ENCODE data around the gene MZB1.
"Not testable (repeated sequence)": the region's sequence is repeated elsewhere in the genome, so short reads cannot be mapped to it uniquely, and the experiment has no call there.

MZB1 gene

DNA sequence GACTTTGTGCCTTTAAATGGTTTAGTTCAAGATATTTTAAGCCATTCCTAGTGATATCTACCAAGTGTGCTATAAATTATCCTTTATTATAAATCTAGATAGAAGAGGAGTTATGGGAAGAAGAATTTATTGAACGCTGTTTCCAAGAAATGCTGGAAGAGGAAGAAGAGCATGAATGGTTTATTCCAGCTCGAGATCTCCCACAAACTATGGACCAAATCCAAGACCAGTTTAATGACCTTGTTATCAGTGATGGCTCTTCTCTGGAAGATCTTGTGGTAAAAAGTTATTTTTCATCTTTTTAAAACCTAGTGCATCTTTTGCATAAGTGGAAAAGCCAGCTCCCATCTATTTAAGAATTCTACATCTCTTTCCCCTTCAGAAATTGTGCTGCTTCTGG, 25.2 kb downstream of the MZB1 start:
- FAIRE-seq: no peak
- TF ChIP-seq TAF1 (IDR thresholded peaks at IDR 0.05; ENCODE audit: borderline replicate concordance, low read depth, low read length) (no peak), POLR2A (IDR thresholded peaks at IDR 0.05; ENCODE audit: low read depth, low read length) (no peak), POLR2AphosphoS5 (IDR thresholded peaks at IDR 0.05; ENCODE audit: low read depth, low read length) (no peak)
- DNase-seq (ENCODE audit: insufficient read length): no peak

DNA sequence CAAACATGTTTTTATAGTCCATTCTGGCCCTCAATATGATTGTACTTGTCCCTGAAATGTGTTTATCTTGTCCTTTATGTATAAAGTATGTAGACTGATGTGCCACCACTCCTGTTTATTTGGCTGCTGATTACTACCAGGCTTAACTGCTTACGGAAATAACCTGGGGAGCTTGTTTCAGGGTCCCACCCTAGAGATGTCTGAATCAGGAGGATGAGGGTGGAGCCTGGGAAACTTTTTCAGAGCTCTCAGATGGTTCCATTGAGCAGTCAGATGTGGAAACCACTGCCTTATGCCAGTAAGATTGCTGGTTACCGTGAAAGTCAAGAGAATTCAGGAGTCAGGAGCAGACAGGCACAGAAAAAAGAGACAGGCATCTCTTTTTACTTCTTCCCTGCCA, 25.8 kb downstream of the MZB1 start:
- FAIRE-seq: peak; percentile 27
- no peak for DNase-seq (ENCODE audit: insufficient read length)
- TF ChIP-seq POLR2A (IDR thresholded peaks at IDR 0.05; ENCODE audit: low read depth, low read length): no peak
- TF ChIP-seq TAF1 (IDR thresholded peaks at IDR 0.05; ENCODE audit: borderline replicate concordance, low read depth, low read length): no peak
- no peak for TF ChIP-seq POLR2AphosphoS5 (IDR thresholded peaks at IDR 0.05; ENCODE audit: low read depth, low read length)

DNA sequence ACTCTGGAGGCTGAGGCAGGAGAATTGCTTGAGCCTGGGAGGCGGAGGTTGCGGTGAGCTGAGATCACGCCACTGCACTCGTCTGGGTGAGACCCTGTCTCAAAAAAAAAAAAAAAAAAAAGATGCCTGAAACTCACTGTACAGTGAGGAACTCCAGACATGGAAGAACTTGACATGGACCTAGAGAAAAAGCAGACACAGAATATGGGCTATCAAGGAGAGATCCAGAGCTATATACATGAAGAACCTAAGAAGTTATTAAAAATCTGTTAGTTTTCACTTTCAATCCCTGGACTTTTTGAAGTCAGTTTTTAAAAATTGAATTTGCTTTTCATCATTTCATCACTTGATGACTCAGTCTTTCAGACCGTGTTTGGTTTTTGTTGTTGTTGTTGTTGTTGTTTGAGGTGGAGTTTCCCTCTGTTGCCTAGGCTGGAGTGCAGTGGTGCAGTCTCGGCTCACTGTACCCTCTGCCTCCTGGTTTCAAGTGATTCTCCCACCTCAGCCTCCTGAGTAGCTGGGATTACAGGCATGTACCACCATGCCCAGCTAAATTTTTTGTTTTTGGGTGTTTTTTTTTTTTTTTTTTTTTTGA, 27.8 kb downstream of the MZB1 start:
- no peak for FAIRE-seq

DNA sequence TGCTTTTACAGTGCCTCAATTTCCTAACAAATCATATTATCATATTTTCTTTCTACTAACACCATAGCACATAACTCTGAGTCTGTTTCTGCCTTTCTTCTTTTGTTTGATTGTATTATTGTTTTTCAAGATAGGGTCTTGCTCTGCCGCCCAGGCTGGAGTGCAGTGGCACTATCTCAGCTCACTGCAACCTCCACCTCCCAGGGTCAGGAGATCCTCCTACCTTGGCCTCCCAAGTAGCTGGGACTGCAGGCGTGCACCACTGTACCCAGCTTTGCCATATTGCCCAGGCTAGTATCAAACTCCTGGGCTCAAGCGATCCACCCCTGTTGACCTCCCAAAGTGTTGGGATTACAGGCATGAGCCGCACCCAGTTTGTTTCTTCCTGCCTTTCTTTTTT, 29.3 kb downstream of the MZB1 start:
- FAIRE-seq (no peak), DNase-seq (ENCODE audit: insufficient read length) (no peak)
- TF ChIP-seq TAF1 (IDR thresholded peaks at IDR 0.05; ENCODE audit: borderline replicate concordance, low read depth, low read length) (no peak), POLR2A (IDR thresholded peaks at IDR 0.05; ENCODE audit: low read depth, low read length) (no peak), POLR2AphosphoS5 (IDR thresholded peaks at IDR 0.05; ENCODE audit: low read depth, low read length) (no peak)

More for the DNA sequence above, 27.8 kb downstream of the MZB1 start:
- TF ChIP-seq POLR2AphosphoS5 (IDR thresholded peaks at IDR 0.05; ENCODE audit: low read depth, low read length): no peak
- no peak for TF ChIP-seq TAF1 (IDR thresholded peaks at IDR 0.05; ENCODE audit: borderline replicate concordance, low read depth, low read length)
- no peak for TF ChIP-seq POLR2A (IDR thresholded peaks at IDR 0.05; ENCODE audit: low read depth, low read length)
- DNase-seq (ENCODE audit: insufficient read length): no peak

DNA sequence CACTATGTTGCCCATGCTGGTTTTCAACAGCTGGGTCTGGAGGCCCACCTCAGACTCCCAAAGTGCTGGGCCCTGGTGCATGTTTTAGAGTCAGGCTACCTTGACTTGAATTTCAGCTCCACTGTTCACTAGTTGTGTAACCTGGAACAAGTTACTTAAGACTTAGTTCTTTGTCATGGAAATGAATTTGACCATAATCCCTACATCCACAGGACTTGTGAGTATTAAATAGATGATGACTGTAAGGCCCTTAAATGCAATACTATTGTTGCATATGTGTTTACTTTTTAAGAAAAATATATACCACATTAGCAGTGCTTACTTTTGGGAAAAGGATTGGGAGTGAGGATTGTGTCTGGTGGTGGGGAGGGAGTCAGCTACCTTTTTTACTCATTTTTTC, 31.6 kb downstream of the MZB1 start:
- FAIRE-seq (no peak), DNase-seq (ENCODE audit: insufficient read length) (no peak)
- no peak for TF ChIP-seq POLR2AphosphoS5 (IDR thresholded peaks at IDR 0.05; ENCODE audit: low read depth, low read length)
- no peak for TF ChIP-seq TAF1 (IDR thresholded peaks at IDR 0.05; ENCODE audit: borderline replicate concordance, low read depth, low read length)
- no peak for TF ChIP-seq POLR2A (IDR thresholded peaks at IDR 0.05; ENCODE audit: low read depth, low read length)

DNA sequence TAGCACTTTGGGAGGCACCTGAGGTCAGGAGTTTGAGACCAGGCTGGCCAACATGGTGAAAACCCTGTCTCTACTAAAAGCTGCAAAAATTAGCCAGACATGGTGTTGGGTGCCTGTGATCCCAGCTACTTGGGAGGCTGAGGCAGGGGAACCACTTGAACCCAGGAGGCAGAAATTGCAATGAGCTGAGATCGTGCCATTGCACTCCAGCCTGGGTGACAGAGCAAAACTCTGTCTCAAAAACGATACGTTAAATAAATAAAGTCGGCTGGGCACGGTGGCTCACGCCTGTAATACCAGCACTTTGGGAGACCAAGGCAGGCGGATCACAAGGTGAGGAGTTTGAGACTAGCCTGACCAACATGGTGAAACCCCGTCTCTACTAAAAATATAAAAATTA, 33.8 kb downstream of the MZB1 start:
- FAIRE-seq; DNase-seq (ENCODE audit: insufficient read length): not testable (repeated sequence)

DNA sequence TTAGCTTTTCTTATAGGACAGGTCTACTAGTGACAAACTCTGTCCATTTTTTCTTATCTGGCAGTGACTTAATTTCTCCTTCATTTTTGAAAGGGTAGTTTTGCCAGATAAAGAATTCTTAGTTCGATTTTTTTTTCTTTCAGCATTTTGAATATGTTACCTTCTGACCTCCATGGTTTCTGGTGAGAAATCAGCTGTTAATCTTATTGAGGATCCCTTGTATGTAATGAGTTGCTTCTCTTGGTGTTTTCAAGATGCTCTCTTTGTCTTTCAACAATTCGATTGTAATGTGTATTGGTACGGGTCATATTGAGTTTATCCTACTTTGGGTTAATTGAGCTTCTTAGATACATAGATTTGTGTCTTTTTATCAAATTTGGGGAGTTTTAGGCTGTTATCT, 35.5 kb downstream of the MZB1 start:
- FAIRE-seq: no peak
- DNase-seq (ENCODE audit: insufficient read length): no peak
- TF ChIP-seq TAF1 (IDR thresholded peaks at IDR 0.05; ENCODE audit: borderline replicate concordance, low read depth, low read length): no peak
- TF ChIP-seq POLR2A (IDR thresholded peaks at IDR 0.05; ENCODE audit: low read depth, low read length): no peak
- no peak for TF ChIP-seq POLR2AphosphoS5 (IDR thresholded peaks at IDR 0.05; ENCODE audit: low read depth, low read length)

DNA sequence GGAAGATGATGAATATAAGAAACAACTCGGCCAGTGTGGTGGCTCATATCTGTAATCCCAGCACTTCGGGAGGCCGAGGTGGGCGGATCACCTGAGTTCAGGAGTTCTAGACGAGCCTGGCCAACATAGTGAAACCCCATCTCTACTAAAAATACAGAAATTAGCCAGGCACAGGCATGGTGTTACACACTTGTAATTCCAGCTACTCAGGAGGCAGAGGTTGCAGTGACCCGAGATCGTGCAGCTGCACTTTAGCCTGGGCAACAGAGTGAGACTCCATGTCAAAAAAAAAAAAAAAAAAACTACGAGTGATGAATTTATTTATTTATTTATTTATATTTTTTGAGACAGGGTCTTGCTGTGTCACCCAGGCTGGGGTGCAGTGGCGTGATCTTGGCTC, 41.9 kb downstream of the MZB1 start:
- not testable (repeated sequence) for FAIRE-seq; DNase-seq (ENCODE audit: insufficient read length)

DNA sequence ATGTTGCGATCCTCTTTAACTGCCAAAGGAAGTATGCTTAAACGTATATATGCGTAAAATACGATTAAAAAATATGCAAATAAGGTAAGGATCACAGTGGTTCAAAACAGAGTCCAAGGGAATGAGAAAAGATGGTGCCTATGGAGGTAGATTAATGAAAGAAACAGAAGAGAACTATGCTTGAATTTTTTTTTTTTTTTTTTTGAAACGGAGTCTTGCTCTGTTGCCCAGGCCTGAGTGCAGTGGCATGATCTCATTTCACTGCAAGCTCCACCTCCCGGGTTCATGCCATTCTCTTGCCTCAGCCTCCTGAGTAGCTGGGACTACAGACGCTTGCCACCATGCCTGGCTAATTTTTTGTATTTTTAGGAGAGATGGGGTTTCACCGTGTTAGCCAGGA, 44.3 kb downstream of the MZB1 start:
- not testable (repeated sequence) for FAIRE-seq; DNase-seq (ENCODE audit: insufficient read length)

DNA sequence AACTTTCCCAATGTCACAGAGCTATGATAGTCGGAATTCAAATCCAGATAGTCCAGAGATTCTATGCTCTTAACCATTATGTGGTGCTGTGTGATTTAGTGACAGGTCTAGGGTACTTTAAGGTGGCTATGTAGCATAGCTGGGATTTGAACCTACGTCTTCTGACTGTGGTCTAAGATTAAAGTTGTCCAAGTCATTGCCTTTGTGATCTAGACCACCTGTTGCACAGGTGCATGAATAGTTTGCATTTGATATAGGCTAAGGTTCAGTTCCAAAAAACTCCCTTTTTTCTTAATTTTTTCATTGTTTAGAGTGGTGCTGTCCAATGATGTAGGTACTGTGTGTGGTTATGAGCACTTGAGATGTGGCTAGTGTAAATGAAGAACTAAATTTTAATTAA, 45.5 kb downstream of the MZB1 start:
- TF ChIP-seq TAF1 (IDR thresholded peaks at IDR 0.05; ENCODE audit: borderline replicate concordance, low read depth, low read length): no peak
- TF ChIP-seq POLR2AphosphoS5 (IDR thresholded peaks at IDR 0.05; ENCODE audit: low read depth, low read length): no peak
- TF ChIP-seq POLR2A (IDR thresholded peaks at IDR 0.05; ENCODE audit: low read depth, low read length): no peak
- no peak for DNase-seq (ENCODE audit: insufficient read length)
- no peak for FAIRE-seq

DNA sequence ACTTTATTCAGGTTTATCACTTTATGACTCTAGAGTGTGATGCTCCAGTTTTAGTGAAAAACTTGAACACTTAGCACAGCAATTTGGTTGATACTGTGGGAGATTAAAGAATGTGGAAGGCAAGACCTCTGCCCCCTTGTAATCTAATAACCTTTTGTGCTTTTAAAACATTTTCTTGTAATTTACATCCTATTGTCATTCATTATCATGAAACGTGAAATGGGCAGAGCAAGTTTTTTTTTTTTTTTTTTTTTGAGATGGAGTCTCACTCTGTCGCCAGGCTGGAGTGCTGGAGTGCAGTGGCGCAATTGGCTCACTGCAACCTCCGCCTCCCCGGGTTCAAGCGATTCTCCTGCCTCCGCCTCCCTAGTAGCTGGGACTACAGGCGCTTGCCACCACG, 46.2 kb downstream of the MZB1 start:
- no peak for DNase-seq (ENCODE audit: insufficient read length)
- no peak for FAIRE-seq
- TF ChIP-seq POLR2AphosphoS5 (IDR thresholded peaks at IDR 0.05; ENCODE audit: low read depth, low read length): no peak
- no peak for TF ChIP-seq TAF1 (IDR thresholded peaks at IDR 0.05; ENCODE audit: borderline replicate concordance, low read depth, low read length)
- TF ChIP-seq POLR2A (IDR thresholded peaks at IDR 0.05; ENCODE audit: low read depth, low read length): no peak

DNA sequence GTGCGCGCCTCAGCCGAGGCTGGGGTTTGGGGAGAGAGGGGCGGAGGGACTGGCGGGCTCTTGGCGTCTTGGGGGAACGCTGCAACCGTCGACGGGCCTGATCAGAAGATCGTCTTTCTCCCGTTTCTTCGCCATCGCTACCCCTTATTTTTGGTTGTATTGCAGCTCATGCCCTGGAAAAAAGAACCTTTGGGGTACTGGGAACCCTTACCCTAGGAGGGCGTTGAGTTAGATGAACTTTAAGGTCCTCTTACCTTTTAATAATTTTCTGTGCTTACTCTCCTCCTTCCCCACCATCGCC, 47.3 kb downstream of the MZB1 start:
- TF ChIP-seq POLR2AphosphoS5 (IDR thresholded peaks at IDR 0.05; ENCODE audit: low read depth, low read length) (no peak), POLR2A (IDR thresholded peaks at IDR 0.05; ENCODE audit: low read depth, low read length) (no peak), TAF1 (IDR thresholded peaks at IDR 0.05; ENCODE audit: borderline replicate concordance, low read depth, low read length) (no peak)
- DNase-seq (ENCODE audit: insufficient read length): peak; percentile 72
- FAIRE-seq: no peak

DNA sequence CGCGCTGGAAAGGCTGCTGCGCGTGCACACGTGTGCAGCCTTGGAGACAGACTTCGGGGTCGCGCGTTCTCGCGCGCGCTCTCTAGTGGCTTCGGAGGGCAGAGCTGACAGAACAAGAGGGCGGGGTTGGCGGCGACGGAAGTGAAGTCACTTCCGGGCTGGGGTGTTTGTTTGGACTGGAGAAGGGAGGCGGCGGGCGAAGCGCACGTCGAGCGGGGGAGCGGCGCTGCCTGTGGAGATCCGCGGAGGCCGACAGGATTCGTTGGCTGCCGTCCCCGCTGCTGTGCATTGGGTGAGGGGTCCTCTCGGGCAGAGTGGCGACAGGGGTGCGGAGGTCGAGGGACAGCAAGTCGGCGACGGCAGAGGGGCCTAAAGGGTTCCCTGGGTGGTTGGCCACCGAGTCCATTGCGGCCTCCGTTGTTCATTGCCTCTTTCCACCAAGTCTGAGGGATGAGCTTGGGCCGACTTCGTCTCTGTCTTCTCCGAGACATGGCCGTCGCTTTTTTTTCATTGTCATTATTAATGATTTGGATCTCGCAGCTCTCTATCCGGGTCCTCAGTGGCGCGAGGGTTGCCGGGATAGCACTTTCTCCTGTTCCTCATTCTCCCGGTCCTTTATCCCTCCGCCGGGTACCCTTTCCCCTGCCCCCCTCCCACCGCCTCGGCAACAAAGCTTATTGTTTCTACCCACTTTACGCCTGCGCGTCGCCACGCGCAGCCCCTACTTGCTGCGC, 47.9 kb downstream of the MZB1 start, which contains the start of gene PAIP2:
Gene PAIP2 (plus strand): TSS at position 166 of the 734 bp plus-strand sequence. CDS start 21,931 bp downstream, outside the sequence.
- TF ChIP-seq POLR2A (IDR thresholded peaks at IDR 0.05; ENCODE audit: low read depth, low read length): peak; percentile 83; the same call in 1 of the 2 replicates
- no peak; the same call in 1 of the 2 replicates for TF ChIP-seq TAF1 (IDR thresholded peaks at IDR 0.05; ENCODE audit: borderline replicate concordance, low read depth, low read length)
- TF ChIP-seq POLR2AphosphoS5 (IDR thresholded peaks at IDR 0.05; ENCODE audit: low read depth, low read length): peak; percentile 83
- DNase-seq (ENCODE audit: insufficient read length) (peak; percentile 77), FAIRE-seq (peak; percentile 98)

Measured in GM12892 (cell line).